ENCODE results near the gene PGD. TPM values are rescaled to one million over a fixed set of nuclear protein-coding genes. Genes with fewer than 3 reads are reported as not detected.

The PGD gene
- total and polyA plus RNA-seq, 2 of the 13 experiments (the other 11 are each of a cell fraction or from before 2014, with no cell fraction given) = 64.8 to 210 TPM

DNA sequence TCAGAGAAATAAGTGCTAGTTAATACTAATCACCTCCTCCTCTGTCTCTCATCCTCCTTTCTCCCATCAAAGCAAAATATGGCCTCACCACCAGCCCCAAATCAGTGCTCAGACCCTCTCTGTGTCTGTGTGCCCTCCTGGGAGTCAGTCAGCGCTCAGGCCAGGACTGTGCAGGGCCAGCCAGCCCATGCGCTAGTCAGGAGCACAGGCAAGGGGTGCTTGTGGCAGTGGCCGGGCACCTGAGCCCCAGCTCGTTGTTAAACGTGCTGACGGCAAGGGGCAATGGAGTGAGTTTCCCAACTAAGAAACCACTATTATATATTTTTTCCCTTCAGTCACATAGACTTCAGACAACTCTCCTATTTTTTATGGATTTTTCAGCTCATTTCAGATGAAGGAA lies 19.2 kb upstream of the PGD start:
- Histone ChIP-seq H3K4me2 (ENCODE audit: low read depth, low read length) (no peak overlapping the region), H3K4me1 (ENCODE audit: insufficient read depth, low read length) (peaks cover 11% of the 10 kb centered on the region; the same call in 1 of the 2 replicates), H3K4me3 (replicated peaks in 1 of 3; ENCODE audit: insufficient read depth in 1 of 3, low read depth in 2 of 3, low read length in 3 of 3) (no peak overlapping the region), H3K27me3 (ENCODE audit: control insufficient read depth in 1 of 2, insufficient read depth in 2 of 2, low read length in 2 of 2) (no peaks in the 10 kb centered on the region), H4K20me1 (ENCODE audit: insufficient read depth, low read length) (no peaks in the 10 kb centered on the region), H3K9me3 (ENCODE audit: low read length) (no peaks in the 10 kb centered on the region), H3K79me2 (ENCODE audit: insufficient read depth, low read length) (no peaks in the 10 kb centered on the region), H3K9ac (ENCODE audit: insufficient read depth, low read depth, low read length) (no peak overlapping the region), H3K27ac (ENCODE audit: extremely low read length, insufficient read depth, low read length) (no peak overlapping the region), H2AFZ (ENCODE audit: low read length) (no peak overlapping the region), H3K36me3 (replicated peaks in 1 of 2; ENCODE audit: control insufficient read depth in 1 of 2, insufficient read depth in 2 of 2, low read length in 2 of 2) (peaks cover 17 to 38% of the 10 kb centered on the region in 2 experiments)
- intact Hi-C loops (cut with micrococcal nuclease; ENCODE audit: unreplicated experiment) = no loop called here
- no TSS peak for BruUV-seq (replicated peaks)
- 98% methylated on average over 4 of the region's 6 CpGs for WGBS (ENCODE audit: low lambda C conversion rate)
- CTCF ChIA-PET (ENCODE audit: low intra/inter-chr PET ratio, low total read pairs) = interaction anchor here (4.2 kb wide), 1 partner anchor 49 kb away, joined by 46 read pairs; the partner anchor contains the start of gene CENPS
- in situ Hi-C loops (cut with HindIII; ENCODE audit: extremely low pct_ligation_motif_present, low pct_unique_long_range_greater_than_20kb) = loop anchor here (5.0 to 10.0 kb wide), 2 partner anchors 48 to 95 kb away; partner anchors contain the start of genes DFFA and PEX14
- TF ChIP-seq, protein P1, sequence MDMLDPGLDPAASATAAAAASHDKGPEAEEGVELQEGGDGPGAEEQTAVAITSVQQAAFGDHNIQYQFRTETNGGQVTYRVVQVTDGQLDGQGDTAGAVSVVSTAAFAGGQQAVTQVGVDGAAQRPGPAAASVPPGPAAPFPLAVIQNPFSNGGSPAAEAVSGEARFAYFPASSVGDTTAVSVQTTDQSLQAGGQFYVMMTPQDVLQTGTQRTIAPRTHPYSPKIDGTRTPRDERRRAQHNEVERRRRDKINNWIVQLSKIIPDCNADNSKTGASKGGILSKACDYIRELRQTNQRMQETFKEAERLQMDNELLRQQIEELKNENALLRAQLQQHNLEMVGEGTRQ (IDR thresholded peaks at IDR 0.05; ENCODE audit: low read depth, low read length) = no peak
- TF ChIP-seq, protein P1 (CRISPR knock-in tag; IDR thresholded peaks at IDR 0.05; ENCODE audit: borderline replicate concordance) = no peak
- TF ChIP-seq ZFP41 (CRISPR knock-in tag; IDR thresholded peaks at IDR 0.05; ENCODE audit: borderline replicate concordance) (no peak), HIVEP1 (CRISPR knock-in tag; IDR thresholded peaks at IDR 0.05) (no peak), TBL1XR1 (IDR thresholded peaks at IDR 0.05; ENCODE audit: borderline replicate concordance, low read length, partially characterized antibody) (no peak), BRCA1 (CRISPR knock-in tag; IDR thresholded peaks at IDR 0.05) (no peak), STAG1 (CRISPR knock-in tag; IDR thresholded peaks at IDR 0.05) (no peak)
- TF ChIP-seq, protein P2, sequence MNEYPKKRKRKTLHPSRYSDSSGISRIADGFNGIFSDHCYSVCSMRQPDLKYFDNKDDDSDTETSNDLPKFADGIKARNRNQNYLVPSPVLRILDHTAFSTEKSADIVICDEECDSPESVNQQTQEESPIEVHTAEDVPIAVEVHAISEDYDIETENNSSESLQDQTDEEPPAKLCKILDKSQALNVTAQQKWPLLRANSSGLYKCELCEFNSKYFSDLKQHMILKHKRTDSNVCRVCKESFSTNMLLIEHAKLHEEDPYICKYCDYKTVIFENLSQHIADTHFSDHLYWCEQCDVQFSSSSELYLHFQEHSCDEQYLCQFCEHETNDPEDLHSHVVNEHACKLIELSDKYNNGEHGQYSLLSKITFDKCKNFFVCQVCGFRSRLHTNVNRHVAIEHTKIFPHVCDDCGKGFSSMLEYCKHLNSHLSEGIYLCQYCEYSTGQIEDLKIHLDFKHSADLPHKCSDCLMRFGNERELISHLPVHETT (CRISPR knock-in tag; conservative IDR thresholded peaks at IDR 0.05) = no peak
- TF ChIP-seq, protein P3, sequence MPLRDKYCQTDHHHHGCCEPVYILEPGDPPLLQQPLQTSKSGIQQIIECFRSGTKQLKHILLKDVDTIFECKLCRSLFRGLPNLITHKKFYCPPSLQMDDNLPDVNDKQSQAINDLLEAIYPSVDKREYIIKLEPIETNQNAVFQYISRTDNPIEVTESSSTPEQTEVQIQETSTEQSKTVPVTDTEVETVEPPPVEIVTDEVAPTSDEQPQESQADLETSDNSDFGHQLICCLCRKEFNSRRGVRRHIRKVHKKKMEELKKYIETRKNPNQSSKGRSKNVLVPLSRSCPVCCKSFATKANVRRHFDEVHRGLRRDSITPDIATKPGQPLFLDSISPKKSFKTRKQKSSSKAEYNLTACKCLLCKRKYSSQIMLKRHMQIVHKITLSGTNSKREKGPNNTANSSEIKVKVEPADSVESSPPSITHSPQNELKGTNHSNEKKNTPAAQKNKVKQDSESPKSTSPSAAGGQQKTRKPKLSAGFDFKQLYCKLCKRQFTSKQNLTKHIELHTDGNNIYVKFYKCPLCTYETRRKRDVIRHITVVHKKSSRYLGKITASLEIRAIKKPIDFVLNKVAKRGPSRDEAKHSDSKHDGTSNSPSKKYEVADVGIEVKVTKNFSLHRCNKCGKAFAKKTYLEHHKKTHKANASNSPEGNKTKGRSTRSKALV (CRISPR knock-in tag; IDR thresholded peaks at IDR 0.05) = no peak
- TF ChIP-seq, protein P4, sequence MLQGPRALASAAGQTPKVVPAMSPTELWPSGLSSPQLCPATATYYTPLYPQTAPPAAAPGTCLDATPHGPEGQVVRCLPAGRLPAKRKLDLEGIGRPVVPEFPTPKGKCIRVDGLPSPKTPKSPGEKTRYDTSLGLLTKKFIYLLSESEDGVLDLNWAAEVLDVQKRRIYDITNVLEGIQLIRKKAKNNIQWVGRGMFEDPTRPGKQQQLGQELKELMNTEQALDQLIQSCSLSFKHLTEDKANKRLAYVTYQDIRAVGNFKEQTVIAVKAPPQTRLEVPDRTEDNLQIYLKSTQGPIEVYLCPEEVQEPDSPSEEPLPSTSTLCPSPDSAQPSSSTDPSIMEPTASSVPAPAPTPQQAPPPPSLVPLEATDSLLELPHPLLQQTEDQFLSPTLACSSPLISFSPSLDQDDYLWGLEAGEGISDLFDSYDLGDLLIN (CRISPR knock-in tag; IDR thresholded peaks at IDR 0.05; ENCODE audit: borderline replicate concordance) = no peak
- DNase-seq (ENCODE audit: low spot score) (no peak), ATAC-seq (no peak), FAIRE-seq (no peak)
- POLR2A ChIA-PET = no interaction called here
